Loucy (cell line): ENCODE results near the gene SORCS1.
A peak's percentile ranks its signal among the peaks of the same experiment; 100 is the strongest.

Experiments used
- H2AFZ ChIP-seq: fragments of 200-600 bp; sonication (generic); 2 replicates; pipeline ENCODE4 v1.6.0; 2016; ENCODE audit warnings: antibody characterized with exemption, mild to moderate bottlenecking, low read length, moderate library complexity
- H3F3A ChIP-seq: fragments of 200-600 bp; 2 replicates; pipeline ENCODE4 v1.6.0; 2016; ENCODE audit warnings: antibody characterized with exemption, low read depth, mild to moderate bottlenecking
- H3K27me3 ChIP-seq: fragments of 200-600 bp; sonication (generic); 2 replicates; pipeline ENCODE4 v1.6.1; 2014; ENCODE audit warnings: low read length, mild to moderate bottlenecking; ENCODE audit not compliant: insufficient read depth, poor library complexity, severe bottlenecking
- H3K36me3 ChIP-seq: fragments of 200-600 bp; sonication (generic); 2 replicates; pipeline ENCODE4 v1.6.1; 2016; ENCODE audit warnings: low read length; ENCODE audit not compliant: insufficient read depth
- H3K4me1 ChIP-seq: fragments of 200-600 bp; sonication (generic); 2 replicates; pipeline ENCODE4 v1.5.1; 2014; ENCODE audit warnings: low read length, mild to moderate bottlenecking; ENCODE audit not compliant: insufficient read depth, poor library complexity, severe bottlenecking
- H3K4me2 ChIP-seq: fragments of 200-600 bp; sonication (generic); 2 replicates; pipeline ENCODE4 v1.6.0; 2014; ENCODE audit warnings: antibody characterized with exemption, low read length, low read depth, mild to moderate bottlenecking; ENCODE audit not compliant: poor library complexity, severe bottlenecking
- H3K4me3 ChIP-seq: fragments of 200-600 bp; sonication (generic); 2 replicates; pipeline ENCODE4 v1.5.1; 2014; ENCODE audit warnings: low read length, mild to moderate bottlenecking, mixed read lengths; ENCODE audit not compliant: poor library complexity, severe bottlenecking
- H3K79me2 ChIP-seq: fragments of 200-600 bp; sonication (generic); 2 replicates; pipeline ENCODE4 v1.6.1; 2014; ENCODE audit warnings: low read length; ENCODE audit not compliant: insufficient read depth
- H3K9ac ChIP-seq: fragments of 200-600 bp; sonication (generic); 2 replicates; pipeline ENCODE4 v1.6.0; 2014; ENCODE audit warnings: mild to moderate bottlenecking, low read depth, low read length, moderate library complexity; ENCODE audit not compliant: poor library complexity, severe bottlenecking
- H3K9me2 ChIP-seq: fragments of 200-600 bp; sonication (generic); replicated peaks from 2 replicates; pipeline ENCODE4 v1.6.1; 2016; ENCODE audit warnings: low read depth, low read length, mixed read lengths
- H3K9me3 ChIP-seq: fragments of 200-600 bp; sonication (generic); 2 replicates; pipeline ENCODE4 v1.6.1; 2014; ENCODE audit warnings: mild to moderate bottlenecking, antibody characterized with exemption, low read length, low read depth; ENCODE audit not compliant: insufficient read depth
- H4K20me1 ChIP-seq: fragments of 200-600 bp; sonication (generic); 2 replicates; pipeline ENCODE4 v1.6.0; 2014; ENCODE audit warnings: antibody characterized with exemption, low read length, mild to moderate bottlenecking; ENCODE audit not compliant: insufficient read depth, poor library complexity, severe bottlenecking
- EZH2phosphoT487 ChIP-seq: fragments of 200-600 bp; IDR thresholded peaks from 2 replicates; pipeline ENCODE4 v1.6.1; 2018; ENCODE audit warnings: antibody characterized with exemption, mild to moderate bottlenecking, moderate library complexity, borderline replicate concordance
- TF ChIP-seq, protein P1 (sequence below): fragments of 200-600 bp; sonication (generic); conservative IDR thresholded peaks from 2 replicates; pipeline ENCODE4 v1.5.1; 2014; ENCODE audit warnings: mild to moderate bottlenecking, antibody characterized with exemption, low read length

Gene SORCS1

DNA sequence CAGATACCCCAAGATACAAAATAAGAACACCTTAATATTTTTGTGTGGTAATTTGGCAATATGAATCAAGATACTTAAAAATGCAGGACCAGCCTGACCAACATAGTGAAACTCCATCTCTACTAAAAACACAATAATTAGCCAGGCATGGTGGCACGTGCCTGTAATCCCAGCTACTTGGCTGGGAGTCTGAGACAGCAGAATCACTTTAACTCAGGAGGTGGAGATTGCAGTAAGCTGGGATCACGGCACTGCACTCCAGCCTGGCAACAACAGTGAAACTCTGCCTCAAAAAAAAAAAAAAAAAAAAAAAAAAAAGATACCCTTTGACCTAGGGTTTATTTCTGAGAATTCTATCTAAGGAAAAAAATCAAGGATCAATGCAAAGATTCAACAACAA, 450.7 kb downstream of the SORCS1 start:
- no peaks in the 10 kb centered on the region for H3K36me3 ChIP-seq
- no peaks in the 10 kb centered on the region for H3F3A ChIP-seq
- TF ChIP-seq, protein P1, sequence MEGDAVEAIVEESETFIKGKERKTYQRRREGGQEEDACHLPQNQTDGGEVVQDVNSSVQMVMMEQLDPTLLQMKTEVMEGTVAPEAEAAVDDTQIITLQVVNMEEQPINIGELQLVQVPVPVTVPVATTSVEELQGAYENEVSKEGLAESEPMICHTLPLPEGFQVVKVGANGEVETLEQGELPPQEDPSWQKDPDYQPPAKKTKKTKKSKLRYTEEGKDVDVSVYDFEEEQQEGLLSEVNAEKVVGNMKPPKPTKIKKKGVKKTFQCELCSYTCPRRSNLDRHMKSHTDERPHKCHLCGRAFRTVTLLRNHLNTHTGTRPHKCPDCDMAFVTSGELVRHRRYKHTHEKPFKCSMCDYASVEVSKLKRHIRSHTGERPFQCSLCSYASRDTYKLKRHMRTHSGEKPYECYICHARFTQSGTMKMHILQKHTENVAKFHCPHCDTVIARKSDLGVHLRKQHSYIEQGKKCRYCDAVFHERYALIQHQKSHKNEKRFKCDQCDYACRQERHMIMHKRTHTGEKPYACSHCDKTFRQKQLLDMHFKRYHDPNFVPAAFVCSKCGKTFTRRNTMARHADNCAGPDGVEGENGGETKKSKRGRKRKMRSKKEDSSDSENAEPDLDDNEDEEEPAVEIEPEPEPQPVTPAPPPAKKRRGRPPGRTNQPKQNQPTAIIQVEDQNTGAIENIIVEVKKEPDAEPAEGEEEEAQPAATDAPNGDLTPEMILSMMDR, result no peak
- no peak for TF ChIP-seq EZH2phosphoT487
- no peaks in the 10 kb centered on the region for H3K9me2 ChIP-seq
- no peak overlapping the region for H3K4me3 ChIP-seq
- H3K9me3 ChIP-seq, result no peaks in the 10 kb centered on the region
- no peak overlapping the region for H3K9ac ChIP-seq
- no peaks in the 10 kb centered on the region for H3K27me3 ChIP-seq
- peak overlapping the region; percentile 17 for H3K4me2 ChIP-seq
- no peaks in the 10 kb centered on the region for H4K20me1 ChIP-seq
- H3K4me1 ChIP-seq, result peaks cover 15% of the 10 kb centered on the region
- no peak overlapping the region for H2AFZ ChIP-seq
- H3K79me2 ChIP-seq, result no peaks in the 10 kb centered on the region

DNA sequence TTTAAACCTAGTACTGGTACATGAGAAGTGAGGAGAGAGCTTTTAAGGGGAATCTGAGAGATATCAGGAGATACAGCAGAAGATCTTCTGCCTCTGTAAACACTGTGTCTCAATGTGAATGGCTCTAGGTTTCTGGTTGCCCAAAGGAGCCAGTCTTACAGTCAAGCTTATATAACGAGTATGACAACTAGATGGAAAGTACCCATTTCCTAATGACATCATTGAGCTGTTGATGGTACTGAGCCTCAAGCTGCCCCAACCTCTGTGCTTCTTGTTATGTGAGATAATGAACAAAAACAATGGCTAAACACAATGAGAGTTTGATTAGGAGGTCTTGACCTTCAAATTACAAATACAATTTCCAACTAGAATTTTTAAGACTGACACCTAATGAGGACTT, 451.5 kb downstream of the SORCS1 start:
- Histone ChIP-seq H3F3A (no peaks in the 10 kb centered on the region), H3K79me2 (no peaks in the 10 kb centered on the region), H2AFZ (peak overlapping the region; percentile 18; the same call in 1 of the 2 replicates), H3K9me2 (no peaks in the 10 kb centered on the region), H4K20me1 (no peaks in the 10 kb centered on the region), H3K4me2 (no peak overlapping the region), H3K36me3 (no peaks in the 10 kb centered on the region), H3K4me1 (peaks cover 15% of the 10 kb centered on the region), H3K9me3 (no peaks in the 10 kb centered on the region), H3K9ac (no peak overlapping the region), H3K4me3 (no peak overlapping the region), H3K27me3 (no peaks in the 10 kb centered on the region)
- TF ChIP-seq EZH2phosphoT487, result no peak
- TF ChIP-seq, protein P1, result no peak

DNA sequence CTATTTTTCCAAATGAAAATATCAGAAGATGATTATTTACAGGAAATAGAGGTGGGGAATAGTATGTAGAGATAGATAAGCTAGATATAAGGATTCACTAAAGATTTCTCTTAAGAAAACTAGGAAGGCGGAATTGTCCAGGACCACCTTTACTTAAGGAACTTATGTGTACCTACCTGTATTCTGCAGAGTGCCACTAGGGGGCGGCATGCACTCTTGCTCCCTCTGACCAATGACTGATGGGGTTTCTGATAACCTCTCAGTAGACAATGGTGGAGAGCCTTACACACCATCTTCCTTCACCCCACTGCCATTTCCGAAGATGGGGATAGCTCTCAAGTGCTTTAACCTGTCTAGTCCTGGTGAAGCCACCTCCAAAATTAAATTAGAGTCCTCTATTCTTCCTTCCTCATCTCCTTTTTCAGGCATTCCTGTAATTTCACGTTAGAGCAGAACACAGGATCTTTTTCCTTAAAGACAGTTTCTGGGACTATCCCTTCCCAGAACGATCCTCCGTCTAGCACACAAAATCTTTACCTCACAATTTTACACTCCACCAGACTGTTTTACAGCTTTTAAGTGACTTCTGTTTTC, 453.1 kb downstream of the SORCS1 start:
- H3K4me1 ChIP-seq, result peaks cover 15% of the 10 kb centered on the region
- TF ChIP-seq, protein P1, result peak; percentile 98
- TF ChIP-seq EZH2phosphoT487, result no peak
- no peaks in the 10 kb centered on the region for H3K36me3 ChIP-seq
- H2AFZ ChIP-seq, result peak overlapping the region; percentile 64
- no peaks in the 10 kb centered on the region for H4K20me1 ChIP-seq
- no peaks in the 10 kb centered on the region for H3K9me3 ChIP-seq
- H3K9me2 ChIP-seq, result no peaks in the 10 kb centered on the region
- no peak overlapping the region for H3K9ac ChIP-seq
- no peaks in the 10 kb centered on the region for H3K27me3 ChIP-seq
- H3F3A ChIP-seq, result no peaks in the 10 kb centered on the region
- H3K4me3 ChIP-seq, result no peak overlapping the region
- no peak overlapping the region for H3K4me2 ChIP-seq
- no peaks in the 10 kb centered on the region for H3K79me2 ChIP-seq
